ENCODE results near the gene FREM3.

DNA sequence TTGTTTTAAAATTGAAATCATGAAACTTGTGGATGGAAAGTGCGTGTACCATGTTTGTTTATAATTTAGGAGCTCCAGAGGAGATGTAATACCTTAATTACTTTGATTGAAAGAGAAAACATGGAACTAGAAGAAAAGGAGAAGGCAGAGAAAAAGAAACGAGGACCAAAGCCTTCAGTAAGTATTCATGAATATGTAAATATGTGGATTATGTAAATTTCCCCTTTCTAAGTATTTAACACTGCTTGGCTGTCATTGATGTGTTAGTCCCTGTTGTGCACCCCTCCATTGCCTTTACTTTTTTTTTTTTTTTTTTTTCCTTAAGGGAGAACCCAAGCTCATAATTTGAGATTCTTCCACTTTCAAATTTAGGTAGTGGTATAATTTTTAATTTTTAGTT lies 150.5 kb downstream of the FREM3 start:
- TF ChIP-seq, protein P1, sequence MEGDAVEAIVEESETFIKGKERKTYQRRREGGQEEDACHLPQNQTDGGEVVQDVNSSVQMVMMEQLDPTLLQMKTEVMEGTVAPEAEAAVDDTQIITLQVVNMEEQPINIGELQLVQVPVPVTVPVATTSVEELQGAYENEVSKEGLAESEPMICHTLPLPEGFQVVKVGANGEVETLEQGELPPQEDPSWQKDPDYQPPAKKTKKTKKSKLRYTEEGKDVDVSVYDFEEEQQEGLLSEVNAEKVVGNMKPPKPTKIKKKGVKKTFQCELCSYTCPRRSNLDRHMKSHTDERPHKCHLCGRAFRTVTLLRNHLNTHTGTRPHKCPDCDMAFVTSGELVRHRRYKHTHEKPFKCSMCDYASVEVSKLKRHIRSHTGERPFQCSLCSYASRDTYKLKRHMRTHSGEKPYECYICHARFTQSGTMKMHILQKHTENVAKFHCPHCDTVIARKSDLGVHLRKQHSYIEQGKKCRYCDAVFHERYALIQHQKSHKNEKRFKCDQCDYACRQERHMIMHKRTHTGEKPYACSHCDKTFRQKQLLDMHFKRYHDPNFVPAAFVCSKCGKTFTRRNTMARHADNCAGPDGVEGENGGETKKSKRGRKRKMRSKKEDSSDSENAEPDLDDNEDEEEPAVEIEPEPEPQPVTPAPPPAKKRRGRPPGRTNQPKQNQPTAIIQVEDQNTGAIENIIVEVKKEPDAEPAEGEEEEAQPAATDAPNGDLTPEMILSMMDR (conservative IDR thresholded peaks at IDR 0.05 in 1 of 2, IDR thresholded peaks at IDR 0.05 in 1 of 2; ENCODE audit: low read depth in 1 of 2, low read length in 2 of 2), result no peak
- no peak for TF ChIP-seq EZH2 (IDR thresholded peaks at IDR 0.05; ENCODE audit: low read length, missing control alignments)
